ENCODE results near the gene DVL3. TPM values are rescaled to one million over a fixed set of nuclear protein-coding genes. Genes with fewer than 3 reads are reported as not detected.

DVL3 gene
- total RNA-seq, 1 donor from 2014 or later: 102 TPM

- DNase-seq (ENCODE audit: low spot score): no peak
- TF ChIP-seq CTCF (IDR thresholded peaks at IDR 0.05): no peak
- Mint-ChIP-seq H3K36me3 (ENCODE audit: low read depth) (peaks cover 9% of the 10 kb centered on the region), H3K4me3 (ENCODE audit: unreplicated experiment) (no peak overlapping the region), H3K27me3 (ENCODE audit: low read depth) (peaks cover under 1% of the 10 kb centered on the region), H3K9me3 (ENCODE audit: low read depth) (no peaks in the 10 kb centered on the region), H3K4me1 (ENCODE audit: low read depth) (no peaks in the 10 kb centered on the region), H3K27ac (ENCODE audit: unreplicated experiment) (no peak overlapping the region)
These were observed 43.3 kb downstream of the DVL3 start for GRCh38 chr3:184198509-184198908.

DNA sequence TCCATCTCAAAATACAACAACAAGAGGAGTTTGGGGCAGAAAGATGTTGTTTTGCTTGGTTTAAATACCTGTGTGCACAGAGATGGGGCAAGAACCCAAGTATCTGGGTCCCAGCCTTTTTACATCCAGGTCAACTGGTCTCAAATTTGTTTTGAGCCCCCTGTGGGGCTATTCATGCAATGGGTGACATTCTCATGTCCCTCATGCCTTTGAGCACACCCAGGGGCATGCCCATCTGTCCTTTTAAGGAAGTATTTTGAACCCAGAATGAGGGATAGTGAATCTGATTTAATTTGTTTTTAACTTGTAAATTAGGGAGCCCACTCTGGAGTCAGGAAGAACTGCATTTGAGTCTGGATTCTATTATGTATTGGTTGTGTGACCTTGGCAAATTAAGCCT is 45.6 kb downstream of the DVL3 start:
- no peak for TF ChIP-seq CTCF (IDR thresholded peaks at IDR 0.05)
- Mint-ChIP-seq H3K27ac (ENCODE audit: unreplicated experiment) (no peak overlapping the region), H3K4me3 (ENCODE audit: unreplicated experiment) (no peak overlapping the region), H3K36me3 (ENCODE audit: low read depth) (no peaks in the 10 kb centered on the region), H3K4me1 (ENCODE audit: low read depth) (no peaks in the 10 kb centered on the region), H3K27me3 (ENCODE audit: low read depth) (peaks cover 6% of the 10 kb centered on the region), H3K9me3 (ENCODE audit: low read depth) (no peaks in the 10 kb centered on the region)
- no peak for DNase-seq (ENCODE audit: low spot score)

DNA sequence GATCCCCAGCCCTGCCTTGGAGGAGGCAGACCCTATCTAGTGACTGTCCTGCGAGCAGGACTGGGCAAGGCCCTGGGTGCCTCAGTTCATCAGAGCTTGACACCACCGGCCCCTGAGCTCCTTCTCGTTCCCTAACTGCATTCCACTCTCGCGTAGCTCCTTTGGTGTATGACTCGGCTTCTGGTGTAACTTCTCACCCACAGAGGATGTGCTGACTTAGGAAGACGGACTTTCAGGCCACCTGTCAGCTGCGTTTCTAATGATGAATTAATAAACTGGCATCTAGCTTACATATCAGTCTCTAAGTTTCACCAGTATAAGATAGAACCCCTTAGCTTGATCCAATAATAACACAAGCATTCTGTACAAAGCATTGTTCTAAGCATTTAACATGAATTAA is 48.3 kb downstream of the DVL3 start:
- Mint-ChIP-seq H3K27ac (ENCODE audit: unreplicated experiment) (no peak overlapping the region), H3K36me3 (ENCODE audit: low read depth) (no peaks in the 10 kb centered on the region), H3K4me1 (ENCODE audit: low read depth) (no peaks in the 10 kb centered on the region), H3K4me3 (ENCODE audit: unreplicated experiment) (no peak overlapping the region), H3K9me3 (ENCODE audit: low read depth) (no peaks in the 10 kb centered on the region), H3K27me3 (ENCODE audit: low read depth) (peaks cover 23% of the 10 kb centered on the region)
- no peak for DNase-seq (ENCODE audit: low spot score)
- TF ChIP-seq CTCF (IDR thresholded peaks at IDR 0.05): no peak

DNA sequence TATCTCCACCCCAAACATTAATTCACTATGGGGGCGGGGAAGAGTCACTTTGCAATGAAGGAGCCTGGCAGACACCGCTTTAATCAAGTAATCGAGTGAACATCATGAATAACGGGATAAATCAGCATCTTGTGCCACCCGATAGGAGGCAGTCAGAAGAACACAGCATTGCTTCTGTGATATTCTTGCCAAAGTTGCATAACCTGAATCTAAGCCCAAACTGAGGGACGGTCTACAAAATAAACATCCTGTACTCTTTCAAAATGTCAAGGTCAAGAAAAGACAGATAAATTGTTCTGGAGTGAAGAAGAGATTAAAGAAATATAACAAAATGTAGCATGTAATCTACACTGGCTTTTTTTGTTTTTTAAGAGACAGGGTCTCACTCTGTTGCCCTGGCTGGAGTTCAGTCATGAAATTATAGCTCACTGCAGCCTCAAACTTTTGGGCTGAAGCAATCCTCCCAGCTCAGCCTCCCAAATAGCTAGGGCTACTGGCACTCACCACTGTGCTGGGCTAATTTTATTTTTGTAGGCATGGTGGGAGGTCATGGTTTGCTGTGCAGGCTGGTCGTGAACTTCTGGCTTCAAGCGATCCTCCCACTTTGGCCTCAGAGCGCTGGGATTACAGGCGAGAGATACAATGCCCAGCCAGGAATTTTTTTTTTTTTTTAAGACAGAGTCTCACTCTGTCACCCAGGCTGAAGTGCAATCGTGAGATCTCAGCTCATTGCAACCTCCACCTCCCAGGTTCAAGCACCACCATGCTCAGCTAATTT is 54.2 kb downstream of the DVL3 start:
- no peaks in the 10 kb centered on the region for H3K9me3 Mint-ChIP-seq (ENCODE audit: low read depth)
- no peaks in the 10 kb centered on the region for H3K4me1 Mint-ChIP-seq (ENCODE audit: low read depth)
- H3K4me3 Mint-ChIP-seq (ENCODE audit: unreplicated experiment): no peak overlapping the region
- peaks cover 37% of the 10 kb centered on the region for H3K27me3 Mint-ChIP-seq (ENCODE audit: low read depth)
- DNase-seq (ENCODE audit: low spot score): peak; percentile 21
- H3K36me3 Mint-ChIP-seq (ENCODE audit: low read depth): no peaks in the 10 kb centered on the region
- H3K27ac Mint-ChIP-seq (ENCODE audit: unreplicated experiment): no peak overlapping the region
- TF ChIP-seq CTCF (IDR thresholded peaks at IDR 0.05): no peak

DNA sequence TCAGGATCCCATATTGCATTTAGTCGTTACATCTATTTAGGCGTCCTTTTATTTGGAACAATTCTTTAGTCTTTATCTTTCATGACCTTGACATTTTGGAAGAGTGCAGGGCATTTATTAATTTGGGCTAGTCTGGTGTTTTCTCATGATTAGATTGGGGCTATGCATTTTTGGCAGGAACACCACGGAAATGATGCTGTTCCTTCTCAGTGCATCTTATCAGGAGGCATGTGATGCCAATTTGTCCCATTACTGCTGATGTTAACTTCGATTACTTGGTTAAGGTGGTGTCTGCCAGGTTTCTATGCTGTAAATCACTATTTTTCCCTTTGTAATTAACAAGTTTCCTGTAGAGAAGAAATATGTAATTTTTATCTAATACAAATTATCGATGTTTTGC is 56.1 kb downstream of the DVL3 start:
- Mint-ChIP-seq H3K27me3 (ENCODE audit: low read depth) (peaks cover 30% of the 10 kb centered on the region), H3K36me3 (ENCODE audit: low read depth) (no peaks in the 10 kb centered on the region), H3K27ac (ENCODE audit: unreplicated experiment) (no peak overlapping the region), H3K4me1 (ENCODE audit: low read depth) (no peaks in the 10 kb centered on the region), H3K9me3 (ENCODE audit: low read depth) (no peaks in the 10 kb centered on the region), H3K4me3 (ENCODE audit: unreplicated experiment) (no peak overlapping the region)
- no peak for TF ChIP-seq CTCF (IDR thresholded peaks at IDR 0.05)
- no peak for DNase-seq (ENCODE audit: low spot score)
